Measurements from ENCODE around the gene TSPAN11.
"Not testable (repeated sequence)": the region's sequence is repeated elsewhere in the genome, so short reads cannot be mapped to it uniquely, and the experiment has no call there.

Gene TSPAN11

DNA sequence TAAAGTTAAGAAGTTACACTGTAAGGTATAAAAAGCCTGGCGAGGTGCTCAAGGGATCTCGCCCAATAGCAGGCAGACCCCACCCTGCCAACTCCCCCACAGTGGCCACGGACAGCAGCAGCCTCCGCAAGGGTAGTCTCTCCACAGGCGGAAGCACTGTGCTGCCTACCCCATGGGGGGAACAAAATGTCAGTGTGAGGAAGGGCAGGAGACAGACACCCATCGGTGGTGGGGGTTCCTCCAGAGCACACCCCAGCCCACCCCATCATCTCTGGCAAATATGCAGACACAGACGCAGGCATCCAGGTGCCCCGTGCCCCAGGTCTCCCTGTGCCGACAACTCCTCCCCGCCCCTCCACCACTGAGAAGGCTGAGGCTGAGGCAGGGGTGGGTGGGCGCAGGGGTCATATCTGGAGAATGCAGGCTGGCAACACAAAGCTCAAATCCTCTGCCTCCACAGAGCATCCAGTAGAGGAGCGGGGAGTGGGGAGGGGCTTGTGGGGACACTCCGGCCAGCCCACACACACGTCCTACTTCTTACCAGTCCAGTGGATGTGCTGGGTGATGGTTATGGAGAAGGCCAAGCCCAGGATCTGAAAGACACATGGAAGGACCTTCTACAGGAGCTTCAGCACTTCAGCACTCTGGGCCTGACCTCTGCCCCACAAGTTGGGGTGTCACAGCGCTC, 78.9 kb downstream of the TSPAN11 start:
- no peak for DNase-seq

DNA sequence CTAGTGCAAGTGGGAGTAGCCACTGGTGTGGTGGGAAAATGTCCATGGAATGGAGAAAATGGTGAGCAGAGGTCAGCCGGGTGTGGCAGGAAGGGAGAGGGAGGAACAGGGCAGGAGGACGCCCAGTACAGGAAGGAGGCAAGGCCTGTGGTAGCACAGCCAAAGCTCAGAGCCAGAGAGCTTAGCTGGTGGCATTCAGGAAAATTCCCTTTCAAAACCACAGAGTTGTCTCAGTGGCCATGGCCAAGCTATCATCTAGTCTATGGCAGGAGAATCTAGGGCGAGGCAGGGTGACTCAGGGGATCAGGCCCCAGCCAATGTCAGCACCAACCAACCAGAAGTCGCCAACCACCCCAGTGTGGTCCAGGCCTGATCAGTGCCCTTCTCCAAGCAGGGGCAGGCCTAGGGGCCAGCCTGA, 79.4 kb downstream of the TSPAN11 start:
- DNase-seq = no peak

DNA sequence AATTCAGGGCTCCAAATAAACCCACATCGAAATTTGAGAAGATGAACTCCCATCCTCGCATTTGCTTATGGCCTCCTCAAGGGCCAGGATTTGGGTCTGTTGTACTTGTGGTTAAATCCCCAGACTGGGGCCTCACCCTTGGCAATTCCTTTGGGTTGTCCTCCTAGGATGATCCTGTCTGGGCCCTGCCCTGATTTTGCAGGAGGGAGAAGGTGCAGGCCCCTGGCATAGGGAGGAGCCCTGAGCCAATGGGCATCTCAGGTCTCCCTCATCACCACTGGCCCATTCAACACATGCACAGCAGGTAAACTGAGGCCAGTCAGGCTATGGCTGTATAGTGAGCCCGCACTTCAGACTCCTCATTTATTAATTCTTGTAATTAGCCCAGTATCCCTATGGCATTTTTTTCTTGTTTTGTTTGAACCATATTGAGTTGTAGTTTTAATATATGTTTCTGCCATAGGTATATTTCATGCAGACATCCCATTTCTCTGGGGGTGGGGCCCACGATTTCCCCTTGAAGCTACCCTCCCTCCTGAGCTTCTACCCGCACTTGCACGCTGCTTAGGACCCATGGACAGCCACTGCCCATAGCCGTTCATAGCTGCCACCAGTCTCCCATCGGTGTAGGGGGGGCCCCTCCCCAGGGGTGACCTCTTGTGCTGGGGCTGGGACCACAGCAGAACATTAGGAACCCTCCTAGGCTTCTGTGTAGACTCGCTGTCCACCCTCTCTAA, 80.0 kb downstream of the TSPAN11 start:
- DNase-seq = no peak

DNA sequence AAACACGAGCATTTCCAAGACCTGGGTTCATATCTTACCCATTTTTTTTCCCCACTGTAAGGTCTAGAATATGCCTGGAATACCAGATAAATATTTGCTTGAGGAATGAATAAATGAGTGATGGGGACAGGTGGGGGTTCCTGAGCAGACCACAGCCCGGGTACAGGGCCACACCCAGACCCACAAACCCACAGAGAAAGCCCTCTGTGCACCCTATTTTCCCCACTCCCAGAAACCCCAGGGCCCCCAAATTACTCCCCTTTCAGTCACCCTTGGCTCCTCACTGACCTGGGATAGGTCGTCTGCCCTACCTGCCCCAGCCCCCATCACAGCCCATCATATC, 80.6 kb downstream of the TSPAN11 start:
- DNase-seq = no peak

DNA sequence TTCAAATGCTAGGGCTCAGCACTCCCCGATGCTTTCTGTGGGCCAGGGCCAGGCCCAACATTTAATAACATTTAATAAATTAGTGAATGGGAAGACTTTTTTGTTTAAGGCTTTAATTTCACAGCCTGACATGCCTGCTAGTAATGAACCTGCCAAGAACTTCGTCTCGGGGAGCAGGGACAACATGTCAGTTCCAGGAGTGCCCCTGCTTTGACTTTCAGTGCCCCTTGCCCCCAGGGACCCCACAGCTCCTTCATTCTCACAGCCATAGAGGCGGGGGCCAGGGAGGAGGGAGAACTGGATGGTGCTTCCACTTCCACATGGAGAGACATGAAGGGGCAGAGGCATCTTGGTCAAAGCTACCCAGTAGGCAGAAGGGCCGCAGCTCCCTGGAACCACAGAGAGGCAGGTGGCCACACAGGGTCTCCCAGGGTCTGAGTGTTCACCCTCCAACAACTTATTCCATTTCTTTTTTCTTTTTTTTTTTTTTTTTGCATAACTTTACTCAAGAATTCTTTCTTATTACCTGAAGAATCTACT, 81.2 kb downstream of the TSPAN11 start:
- no peak for DNase-seq

DNA sequence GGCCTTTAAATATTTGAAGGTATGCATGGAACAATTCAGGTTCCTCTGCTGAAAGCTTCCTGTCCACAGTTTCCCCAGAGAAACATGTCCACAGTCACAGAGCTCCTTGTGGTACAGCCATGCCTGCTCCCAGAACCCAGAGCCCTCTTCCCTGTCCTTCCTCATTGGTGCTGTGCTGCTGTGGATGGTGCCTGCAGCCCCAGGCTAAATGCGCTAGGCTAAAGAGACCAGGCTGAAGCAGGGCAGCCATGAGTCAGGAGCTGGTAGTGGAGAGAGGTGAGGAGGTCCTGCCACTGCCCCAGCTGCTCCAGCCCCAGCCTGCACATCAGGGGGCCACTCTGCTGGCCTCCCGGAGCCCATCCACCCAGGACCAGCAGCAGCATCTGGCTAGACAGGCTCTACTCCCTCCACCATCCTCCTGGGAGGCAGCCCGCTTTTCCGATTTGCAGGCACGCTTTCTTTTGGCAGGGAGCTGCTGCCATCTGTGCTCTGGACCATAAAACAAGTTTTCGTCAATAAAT, 81.8 kb downstream of the TSPAN11 start:
- DNase-seq = no peak

DNA sequence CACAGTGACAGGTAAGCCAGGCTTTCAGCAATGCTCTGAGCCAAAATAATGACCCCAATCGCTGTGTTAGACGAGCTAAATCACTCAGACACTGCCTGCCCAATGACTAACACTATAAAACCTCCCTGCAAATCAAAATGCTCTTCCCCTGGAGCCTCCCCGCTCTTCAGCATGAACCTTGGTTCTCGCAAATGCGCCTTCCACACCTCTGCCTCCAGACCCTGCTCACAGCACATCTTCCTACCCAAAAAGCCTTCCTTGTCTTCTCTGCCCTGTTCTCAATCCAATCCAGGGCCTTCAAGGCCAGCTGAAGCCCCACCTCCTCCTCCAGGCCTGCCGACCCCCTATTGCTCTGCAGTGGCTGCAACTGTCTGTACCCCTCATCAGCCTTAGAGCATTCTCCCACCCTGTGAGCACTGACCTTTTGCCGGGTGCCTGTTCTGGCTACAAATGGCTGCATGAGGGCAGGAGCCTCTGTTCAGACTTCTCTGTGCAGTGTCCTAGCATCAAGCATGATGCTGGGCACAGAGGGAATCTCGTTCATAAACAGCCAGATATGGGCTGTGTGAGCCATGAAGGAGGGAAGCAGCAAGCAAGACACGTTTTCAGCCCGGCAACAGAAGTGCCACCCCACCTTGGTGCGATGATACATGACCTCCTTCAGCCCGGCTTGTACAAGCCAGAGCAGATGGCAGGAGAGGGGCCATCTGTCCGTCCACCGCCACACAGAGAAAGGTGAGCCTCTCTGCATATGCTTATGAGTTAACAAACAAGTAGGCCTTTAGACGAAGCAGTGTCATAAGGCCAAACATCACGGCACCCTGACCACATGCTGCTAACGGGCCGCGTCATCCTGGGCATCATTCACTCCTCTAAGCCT, 82.7 kb downstream of the TSPAN11 start:
- DNase-seq = no peak

DNA sequence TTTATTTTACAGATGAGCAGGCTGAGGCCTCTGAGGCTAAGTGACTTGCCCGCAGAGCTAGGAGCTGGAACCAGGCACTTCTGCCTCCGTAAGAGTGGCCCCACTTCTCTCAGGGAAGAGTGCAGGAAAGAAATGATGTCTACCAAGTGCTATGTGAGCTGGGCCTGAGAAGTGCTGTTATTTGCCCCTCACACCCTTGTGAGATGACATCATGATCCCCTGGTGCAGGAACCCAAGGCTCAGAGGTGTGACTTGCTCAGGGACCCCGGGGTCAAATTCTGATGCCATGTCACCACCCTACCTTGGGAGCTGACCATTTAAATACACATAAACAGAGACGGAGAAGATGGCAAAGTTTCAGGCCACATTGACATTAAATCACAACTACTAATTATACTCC, 83.4 kb downstream of the TSPAN11 start:
- no peak for DNase-seq

DNA sequence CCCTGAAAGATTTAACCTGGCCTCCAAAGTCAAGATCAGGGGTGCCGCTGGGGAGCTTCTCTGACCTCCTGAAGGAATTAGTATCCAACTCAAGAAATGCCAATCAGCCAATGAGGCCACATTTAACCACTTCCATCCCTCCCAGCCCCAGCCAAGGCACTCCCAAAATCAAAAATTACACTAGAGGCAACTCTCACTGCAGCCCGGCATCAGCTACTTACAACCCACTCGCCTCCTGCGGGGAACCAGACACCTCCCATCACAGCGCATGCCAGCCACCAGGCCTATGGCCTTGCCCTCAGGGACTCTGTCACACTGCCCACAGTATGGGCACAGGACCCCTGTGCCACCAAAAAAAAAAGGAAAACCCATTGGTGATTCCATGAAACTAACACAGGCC, 84.8 kb downstream of the TSPAN11 start:
- no peak for DNase-seq

DNA sequence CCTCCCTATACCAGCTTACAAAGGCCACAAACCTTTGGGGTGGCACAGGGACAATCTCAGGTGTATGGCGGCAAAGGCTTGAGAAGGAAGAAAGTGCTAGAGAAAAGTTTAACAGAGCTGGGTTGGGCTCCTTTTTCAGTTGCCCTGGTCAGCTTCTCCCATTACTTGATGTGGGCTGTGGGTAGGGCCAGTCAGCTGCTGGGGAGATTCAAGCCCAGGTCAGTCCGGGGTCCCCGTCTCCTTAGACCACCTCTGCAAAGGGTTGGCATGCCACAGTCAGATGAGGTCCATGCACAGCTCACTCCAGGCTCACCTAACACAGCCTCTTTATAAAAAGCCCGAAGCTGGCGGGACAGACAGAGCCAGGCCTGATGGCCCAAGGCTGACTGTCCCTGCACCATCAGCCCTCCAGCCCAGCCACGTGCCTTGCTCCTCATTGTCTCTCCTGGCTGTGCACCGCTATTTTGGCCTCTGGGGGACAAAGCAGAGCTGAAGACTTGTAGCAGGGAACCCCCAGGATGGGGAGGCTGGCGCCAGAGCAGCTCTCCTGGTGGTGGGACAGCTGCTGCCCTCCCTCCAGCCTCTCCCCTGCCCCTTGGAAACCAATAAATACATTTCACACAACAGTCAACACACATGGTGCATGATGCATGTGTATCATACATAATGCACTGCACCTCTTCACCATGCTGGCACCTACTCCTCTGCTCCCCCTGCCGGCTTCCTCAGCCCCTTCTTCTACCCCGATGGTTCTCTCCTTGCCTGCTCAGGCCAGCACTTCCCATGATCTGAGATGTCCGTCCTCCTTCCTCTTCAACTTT, 85.4 kb downstream of the TSPAN11 start:
- DNase-seq = no peak

DNA sequence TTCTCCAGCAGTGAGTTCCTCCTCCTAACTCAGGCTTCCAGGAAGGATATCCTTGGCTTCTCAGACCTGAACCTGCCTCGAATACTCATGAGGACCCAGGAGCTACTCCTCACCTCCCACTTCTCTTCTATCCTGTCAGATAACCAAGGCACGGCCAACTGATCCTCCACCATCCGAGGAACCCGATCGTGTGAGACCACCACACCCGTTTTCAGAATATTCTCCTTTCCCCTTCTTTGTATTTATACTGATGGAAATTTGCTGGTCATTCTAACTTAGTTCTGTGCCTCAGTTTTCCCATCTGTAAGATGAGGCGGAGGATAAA, 86.0 kb downstream of the TSPAN11 start:
- DNase-seq = not testable (repeated sequence)

DNA sequence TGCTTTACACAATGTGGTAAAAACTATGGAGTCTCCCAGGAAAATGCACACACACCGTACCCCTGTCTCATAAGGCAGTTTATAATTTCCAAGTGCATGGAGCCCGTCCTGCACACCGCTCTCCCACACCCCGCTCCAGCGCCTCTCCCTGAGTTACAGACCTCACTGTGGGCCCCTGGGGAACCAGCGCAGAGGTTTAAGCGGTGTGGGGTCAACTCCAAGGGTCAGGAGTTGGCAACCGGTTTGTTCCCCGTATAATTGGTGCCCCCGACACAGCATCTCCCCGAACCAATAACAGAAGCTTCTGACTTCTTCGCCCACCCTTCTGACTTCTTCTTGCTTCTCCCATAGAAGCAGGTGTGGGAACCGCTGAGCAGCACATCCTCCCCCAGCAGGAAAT, 88.7 kb downstream of the TSPAN11 start:
- DNase-seq = no peak

DNA sequence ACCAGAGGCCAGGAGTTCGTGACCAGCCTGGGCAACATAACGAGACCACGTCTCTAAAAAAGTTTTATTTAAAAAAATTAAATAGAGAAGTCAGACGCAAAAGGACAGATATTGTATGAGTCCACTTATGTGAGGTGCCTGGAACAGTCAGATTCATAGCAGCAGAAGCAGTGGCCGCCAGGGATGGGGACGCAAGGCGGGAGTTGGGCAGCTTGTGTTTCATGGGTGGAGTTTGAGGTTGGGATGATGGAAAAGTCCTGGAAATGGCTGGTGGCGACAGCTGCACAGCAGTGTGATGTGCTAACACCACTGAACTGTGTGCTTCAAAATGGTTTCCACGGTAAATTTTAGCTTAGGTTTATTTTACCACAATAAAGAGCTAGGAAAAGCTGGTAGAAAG, 89.5 kb downstream of the TSPAN11 start:
- DNase-seq = no peak

DNA sequence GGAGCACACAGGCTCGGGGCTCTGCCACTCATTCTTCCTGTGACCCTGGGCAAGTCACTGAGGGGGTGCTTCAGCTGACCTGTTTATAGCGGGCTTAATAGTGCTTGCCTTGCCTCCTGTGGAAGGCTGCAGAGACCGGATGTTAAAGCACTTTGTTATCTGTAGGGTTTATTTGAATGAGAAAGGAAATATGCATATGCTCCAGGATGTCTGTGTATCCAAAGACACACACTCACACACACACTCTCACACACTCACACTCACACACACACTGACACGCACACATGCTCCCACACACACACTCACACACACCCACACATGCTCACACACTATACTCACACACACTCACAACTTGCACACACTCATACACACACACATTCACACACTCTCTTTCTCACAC, 91.0 kb downstream of the TSPAN11 start:
- DNase-seq = no peak

DNA sequence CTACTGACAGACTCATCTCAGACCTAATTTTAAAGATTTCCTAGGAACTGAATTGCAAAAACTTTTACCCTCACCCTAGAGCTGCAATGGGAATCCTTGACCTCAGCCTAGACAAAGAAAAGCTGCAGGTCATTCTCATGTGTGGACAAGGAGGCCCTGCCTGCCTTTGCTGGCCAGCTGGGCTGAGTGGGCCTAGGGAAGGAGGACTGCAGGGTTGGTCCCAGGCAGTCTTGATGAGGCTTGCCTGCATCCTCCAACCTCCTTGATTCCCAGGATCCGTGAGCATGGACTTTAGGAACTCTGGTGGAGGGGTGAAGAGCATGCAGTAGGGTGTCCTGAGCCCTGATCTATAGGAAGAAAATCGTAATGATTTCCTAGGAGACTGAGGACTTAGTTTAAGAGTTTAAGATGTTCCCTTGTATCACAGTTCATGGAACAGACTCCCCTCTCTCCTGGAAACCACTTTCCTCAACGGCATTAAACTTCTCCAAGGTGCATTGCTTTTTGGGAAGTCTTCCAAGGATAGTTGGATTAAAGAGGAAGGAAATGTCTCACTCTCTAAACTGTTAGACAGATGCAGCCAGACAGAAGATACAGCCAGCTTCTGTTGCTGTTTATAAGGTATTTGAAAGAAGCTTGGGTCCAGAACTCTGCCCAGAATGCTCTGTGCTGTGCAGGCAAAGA, 91.7 kb downstream of the TSPAN11 start:
- no peak for DNase-seq

DNA sequence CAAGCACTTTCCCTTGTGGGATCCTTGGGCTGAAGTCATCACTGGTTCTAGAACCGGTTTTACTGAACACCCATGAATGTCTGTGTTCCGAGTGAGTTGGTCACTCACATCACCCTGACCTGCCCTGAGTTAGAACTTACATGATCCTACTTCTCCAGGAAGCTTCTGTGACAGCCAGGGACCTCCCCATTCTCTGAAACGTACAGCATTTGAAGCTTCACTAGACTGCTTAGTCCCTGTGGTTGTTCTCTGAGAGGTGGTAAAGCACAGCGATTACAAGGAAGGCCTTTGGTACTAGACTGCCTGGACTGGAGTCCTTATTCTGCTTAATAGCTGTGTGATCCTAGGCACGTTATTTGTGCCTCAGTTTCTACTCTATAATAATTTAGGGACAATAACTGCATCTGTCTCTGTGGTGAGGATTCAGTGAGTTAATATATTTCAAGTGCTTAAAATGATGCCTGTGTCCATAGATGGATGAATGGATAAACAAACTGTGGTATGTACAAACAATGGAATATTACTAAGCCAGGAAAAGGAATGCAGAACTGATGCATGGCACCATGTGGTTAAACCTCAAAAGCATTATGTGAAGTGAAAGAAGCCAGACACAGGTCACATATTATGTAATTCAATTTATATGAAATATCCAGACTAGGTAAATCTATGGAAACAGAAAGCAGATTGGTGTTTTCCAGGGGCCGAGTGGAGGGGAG, 92.4 kb downstream of the TSPAN11 start:
- DNase-seq = no peak

DNA sequence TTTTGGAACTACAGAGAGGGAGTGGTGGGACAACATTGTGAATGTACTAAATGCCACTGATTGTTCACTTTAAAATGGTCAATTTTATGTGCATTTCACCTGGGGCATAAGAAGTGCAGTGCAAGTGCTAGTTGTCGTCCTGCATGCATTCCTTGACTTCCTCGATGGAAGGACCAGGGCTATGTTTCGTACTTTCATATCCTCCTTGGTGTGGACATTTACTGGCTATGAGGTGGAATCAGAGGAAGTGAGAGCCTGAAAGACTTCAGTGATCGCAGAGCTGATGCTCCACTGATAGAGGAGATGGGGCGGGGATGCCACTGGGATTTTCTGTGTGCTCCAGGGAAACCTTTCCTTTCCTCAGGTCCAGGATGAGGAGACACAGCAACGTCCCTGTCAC, 93.0 kb downstream of the TSPAN11 start:
- DNase-seq = no peak

DNA sequence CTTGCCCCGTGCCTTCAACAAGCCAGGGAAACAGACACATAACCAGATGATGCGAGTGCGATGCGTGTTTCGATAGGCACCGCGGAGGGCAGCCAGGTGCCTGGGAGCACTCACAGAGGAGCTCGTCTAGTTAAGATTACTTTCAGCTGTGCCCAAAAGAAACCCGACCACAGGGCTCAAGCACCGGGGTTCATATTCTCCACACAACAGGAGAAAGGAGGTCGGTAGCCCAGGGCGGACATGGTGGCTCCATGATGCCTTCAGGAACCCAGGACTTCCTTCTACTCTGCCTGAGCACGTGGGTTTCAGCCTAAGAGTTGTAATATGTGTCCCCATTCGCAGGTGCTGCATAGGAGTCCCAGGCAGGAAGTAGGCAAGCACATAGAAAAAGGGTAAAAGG, 93.4 kb downstream of the TSPAN11 start:
- no peak for DNase-seq

DNA sequence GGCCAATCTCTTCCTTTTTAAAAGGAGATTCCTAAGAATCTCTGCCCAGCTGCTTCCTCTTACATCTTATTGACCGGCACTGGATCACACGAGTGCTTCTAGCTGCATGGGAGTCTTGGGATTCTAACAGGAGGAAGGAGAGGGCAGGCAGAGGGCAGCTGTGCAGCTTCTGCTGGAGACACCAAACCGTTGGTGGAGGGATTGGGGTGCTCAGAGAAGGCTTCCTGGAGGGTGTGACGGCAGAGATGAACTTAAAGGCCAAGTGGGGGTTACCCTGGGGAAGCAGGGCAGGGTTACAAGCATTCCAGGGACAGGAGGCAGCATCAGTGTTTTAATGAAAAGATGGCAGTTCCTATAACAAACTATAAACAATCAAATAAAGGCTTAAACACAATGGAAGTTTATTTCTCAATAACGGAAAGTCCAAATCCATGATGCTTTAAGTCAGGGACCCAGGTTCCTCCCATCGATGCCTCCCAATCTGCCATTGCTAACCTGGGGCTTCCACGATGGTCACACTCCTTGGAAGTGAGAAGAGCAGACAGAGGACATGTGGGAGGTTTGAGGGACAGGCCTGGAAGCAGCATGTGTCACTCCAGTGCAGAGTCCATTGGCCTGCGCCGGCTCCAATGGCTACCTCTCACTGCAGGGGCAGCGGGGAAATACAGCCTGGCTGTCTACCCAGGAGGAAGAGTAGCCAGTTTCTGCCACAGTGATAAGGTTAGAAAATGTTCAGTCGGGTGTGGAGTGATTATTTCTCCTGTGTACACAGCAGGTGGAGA, 94.0 kb downstream of the TSPAN11 start:
- no peak for DNase-seq

DNA sequence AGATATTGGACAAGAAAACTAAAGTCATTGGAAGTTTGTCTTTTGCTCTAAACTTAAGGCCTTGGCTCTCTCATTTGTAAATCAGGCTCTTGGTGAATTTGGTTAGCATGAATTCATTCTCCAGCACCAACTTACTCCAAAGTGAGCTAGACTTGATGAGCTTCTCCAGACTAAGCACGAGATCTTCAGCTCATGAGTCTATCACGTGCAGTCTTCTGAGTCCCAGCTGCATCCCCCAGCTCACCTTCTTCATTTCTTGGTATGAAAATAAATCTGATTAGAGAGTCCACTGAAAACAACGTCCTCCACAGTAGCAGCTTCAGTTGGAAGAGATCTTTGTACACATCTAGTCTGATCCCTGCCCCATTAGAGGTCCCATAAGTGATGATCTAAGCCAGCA, 94.6 kb downstream of the TSPAN11 start:
- no peak for DNase-seq
